GM23338 (cell line): ENCODE results near the gene C5orf58. TPM values are rescaled to one million over a fixed set of nuclear protein-coding genes. Genes with fewer than 3 reads are reported as not detected.

Experiments
- ATAC-seq: fragments of 200-7000 bp; cut with Tn5 transposase; 3 replicates; pipeline ENCODE4 v1.9.1; 2020
- DNase-seq: peaks from one replicate; pipeline ENCODE4 v3.0.0-alpha.2; 2015; ENCODE audit warnings: low spot score
- H2AFZ ChIP-seq: fragments of 200-600 bp; sonication (generic); 2 replicates; pipeline ENCODE4 v1.8.0; 2016; ENCODE audit warnings: antibody characterized with exemption, mild to moderate bottlenecking, moderate library complexity
- H3F3A ChIP-seq: fragments of 200-600 bp; sonication (generic); replicated peaks from 2 replicates; pipeline ENCODE4 v1.8.0; 2017; ENCODE audit warnings: antibody characterized with exemption, mixed run types, low read depth
- H3K27ac ChIP-seq: fragments of 200-600 bp; sonication (generic); 2 replicates; pipeline ENCODE4 v1.6.1; 2016; ENCODE audit warnings: low read depth
- H3K27me3 ChIP-seq: fragments of 200-600 bp; sonication (generic); 2 replicates; pipeline ENCODE4 v1.8.0; 2016; ENCODE audit warnings: mild to moderate bottlenecking, mixed run types, moderate library complexity; ENCODE audit not compliant: insufficient read depth
- H3K36me3 ChIP-seq: fragments of 200-600 bp; sonication (generic); 2 replicates; pipeline ENCODE4 v1.8.0; 2016; ENCODE audit warnings: mild to moderate bottlenecking; ENCODE audit not compliant: insufficient read depth
- H3K4me1 ChIP-seq: fragments of 200-600 bp; sonication (generic); 2 replicates; pipeline ENCODE4 v1.8.0; 2016; ENCODE audit warnings: mild to moderate bottlenecking, moderate library complexity; ENCODE audit not compliant: insufficient read depth
- H3K4me2 ChIP-seq: fragments of 200-600 bp; sonication (generic); 2 replicates; pipeline ENCODE4 v1.7.1; 2017; ENCODE audit warnings: mixed run types
- H3K4me3 ChIP-seq: fragments of 200-600 bp; sonication (generic); 2 replicates; pipeline ENCODE4 v1.6.1; 2016; ENCODE audit warnings: mixed run types
- H3K79me2 ChIP-seq: fragments of 200-600 bp; sonication (generic); replicated peaks from 2 replicates; pipeline ENCODE4 v1.8.0; 2017; ENCODE audit warnings: mild to moderate bottlenecking; ENCODE audit not compliant: insufficient read depth
- H3K9me2 ChIP-seq: fragments of 200-600 bp; sonication (generic); 2 replicates; pipeline ENCODE4 v1.8.0; 2017; ENCODE audit not compliant: insufficient read depth
- H4K20me1 ChIP-seq: fragments of 200-600 bp; sonication (generic); replicated peaks from 2 replicates; pipeline ENCODE4 v1.8.0; 2017; ENCODE audit warnings: mild to moderate bottlenecking; ENCODE audit not compliant: insufficient read depth
- H3K27ac Mint-ChIP-seq: 2 replicates; pipeline ENCODE4 v1.8.0; 2020; ENCODE audit warnings: inconsistent platforms, mild to moderate bottlenecking, moderate library complexity, mixed read lengths
- H3K27me3 Mint-ChIP-seq: 3 replicates; pipeline ENCODE4 v1.8.0; 2022; ENCODE audit warnings: low read depth, mild to moderate bottlenecking, moderate library complexity, mixed read lengths, inconsistent platforms; ENCODE audit not compliant: insufficient read depth, poor library complexity
- H3K36me3 Mint-ChIP-seq: 3 replicates; pipeline ENCODE4 v1.8.0; 2021; ENCODE audit warnings: low read depth, mild to moderate bottlenecking, inconsistent platforms, moderate library complexity, mixed read lengths
- H3K4me1 Mint-ChIP-seq: 3 replicates; pipeline ENCODE4 v1.8.0; 2020; ENCODE audit warnings: mild to moderate bottlenecking, inconsistent platforms, mixed read lengths
- H3K4me3 Mint-ChIP-seq: 3 replicates; pipeline ENCODE4 v1.8.0; 2021; ENCODE audit warnings: moderate library complexity, mild to moderate bottlenecking, inconsistent platforms, mixed read lengths
- H3K9me3 Mint-ChIP-seq: 3 replicates; pipeline ENCODE4 v1.8.0; 2020; ENCODE audit warnings: moderate library complexity, mild to moderate bottlenecking, inconsistent platforms, mixed read lengths
- CREB1 ChIP-seq: fragments of 250-450 bp; sonication (Bioruptor Pico); IDR thresholded peaks from 2 replicates; pipeline ENCODE4 v1.5.0; 2020; ENCODE audit warnings: low read depth, mild to moderate bottlenecking, moderate library complexity
- CTCF ChIP-seq, 2 experiments: fragments of 200-600 bp in 1 of 2; sonication (generic) in 1 of 2; conservative IDR thresholded peaks; 2 replicates each; pipeline versions ENCODE4 v1.5.1 to v1.6.1; 2016 to 2017; ENCODE audit warnings: antibody characterized with exemption in 2 of 2, low read depth in 2 of 2, mild to moderate bottlenecking in 2 of 2, moderate library complexity in 1 of 2
- POLR2AphosphoS5 ChIP-seq: IDR thresholded peaks from 2 replicates; pipeline ENCODE4 v1.6.1; 2016; ENCODE audit warnings: antibody characterized with exemption, low read depth
- ZNF114 ChIP-seq: fragments of 250-450 bp; sonication (Bioruptor Pico); IDR thresholded peaks from 2 replicates; pipeline ENCODE4 v1.5.0; 2020; ENCODE audit warnings: mild to moderate bottlenecking, moderate library complexity
- polyA plus RNA-seq: library from polyadenylated mRNA; unstranded; fragments of >200 nt; fragmentation: Nextera tagmentation; extraction: Ambion mirVana; gene quantifications from 2 replicates; pipeline ENCODE4 v1.2.1, GENCODE V29; 2016
- total RNA-seq: library from RNA; depleted of rRNA; stranded (reverse); fragments of >200 nt; shearing (Covaris generic); gene quantifications from 2 replicates; pipeline ENCODE4 v1.2.3, GENCODE V29; 2014; rRNA removed

The C5orf58 gene
- total and polyA plus RNA-seq, 2 experiments from 2014 or later, result 1.0 to 9.1 TPM

GRCh38 chr5:170294556-170294955 is 61.8 kb downstream of the C5orf58 start:
- Mint-ChIP-seq H3K4me3 (no peak overlapping the region), H3K27ac (no peak overlapping the region), H3K27me3 (peaks cover 14% of the 10 kb centered on the region), H3K36me3 (peaks cover 10% of the 10 kb centered on the region), H3K9me3 (peaks cover 13% of the 10 kb centered on the region), H3K4me1 (peaks cover 2% of the 10 kb centered on the region; the same call in 1 of the 3 replicates)
- H3F3A ChIP-seq, result no peaks in the 10 kb centered on the region
- no peak overlapping the region for H3K27ac ChIP-seq
- H3K9me2 ChIP-seq, result peaks cover 8% of the 10 kb centered on the region; the same call in 1 of the 2 replicates
- TF ChIP-seq POLR2AphosphoS5 (no peak), CTCF (conservative IDR thresholded peaks at IDR 0.05; ENCODE audit: low read depth in 2 of 2) (no peak), ZNF114 (no peak), CREB1 (no peak)
- DNase-seq, result no peak
- H3K4me1 ChIP-seq, result no peaks in the 10 kb centered on the region
- no peak overlapping the region for H2AFZ ChIP-seq
- no peaks in the 10 kb centered on the region for H3K36me3 ChIP-seq
- no peaks in the 10 kb centered on the region for H3K27me3 ChIP-seq
- no peak for ATAC-seq
- H3K79me2 ChIP-seq, result no peaks in the 10 kb centered on the region
- H3K4me3 ChIP-seq, result no peak overlapping the region
- no peak overlapping the region for H3K4me2 ChIP-seq
- no peaks in the 10 kb centered on the region for H4K20me1 ChIP-seq

Other genes with a start within 250 kb of the C5orf58 start
- not detected in 2 replicates for gene FOXI1, start 127.1 kb upstream of the C5orf58 start, total RNA-seq
- not detected in 2 replicates for gene FOXI1, start 127.1 kb upstream of the C5orf58 start, polyA plus RNA-seq
- 0.35 and 0.38 TPM in 2 replicates for gene LCP2, start 64.8 kb downstream of the C5orf58 start, total RNA-seq
- gene LCP2, start 64.8 kb downstream of the C5orf58 start, polyA plus RNA-seq, result 0.26 and 0.77 TPM in 2 replicates
- 0.17 and 0.23 TPM in 2 replicates for gene KCNMB1, start 156.4 kb downstream of the C5orf58 start, total RNA-seq
- gene KCNMB1, start 156.4 kb downstream of the C5orf58 start, polyA plus RNA-seq, result 0.19 and 0.26 TPM in 2 replicates